SJSA1 (cell line): Measurements from ENCODE around the gene MAP3K5. TPM values are rescaled to one million over a fixed set of nuclear protein-coding genes. Genes with fewer than 3 reads are reported as not detected.
"Not testable (repeated sequence)": the region's sequence is repeated elsewhere in the genome, so short reads cannot be mapped to it uniquely, and the experiment has no call there.

Experiments used
- DNase-seq, 2 experiments: peaks; one replicate each; pipeline ENCODE4 v3.0.0-alpha.2; 2015 to 2020; ENCODE audit warnings: low spot score in 2 of 2, low read depth in 1 of 2
- H3K27ac ChIP-seq: fragments of 250-450 bp; sonication (Bioruptor Pico); 2 replicates; pipeline ENCODE4 v1.5.1; 2020; ENCODE audit warnings: mild to moderate bottlenecking, moderate library complexity
- H3K27me3 ChIP-seq: fragments of 250-450 bp; sonication (Bioruptor Pico); replicated peaks from 2 replicates; pipeline ENCODE4 v1.5.1; 2020; ENCODE audit warnings: mild to moderate bottlenecking, moderate library complexity
- H3K36me3 ChIP-seq: fragments of 250-450 bp; sonication (Bioruptor Pico); 2 replicates; pipeline ENCODE4 v1.5.1; 2020; ENCODE audit warnings: mild to moderate bottlenecking
- H3K4me1 ChIP-seq: fragments of 250-450 bp; sonication (Bioruptor Pico); replicated peaks from 2 replicates; pipeline ENCODE4 v1.6.1; 2021; ENCODE audit warnings: mild to moderate bottlenecking
- H3K4me3 ChIP-seq: fragments of 250-450 bp; sonication (Bioruptor Pico); 2 replicates; pipeline ENCODE4 v1.5.1; 2020; ENCODE audit warnings: mild to moderate bottlenecking
- H3K9me3 ChIP-seq: fragments of 250-450 bp; sonication (Bioruptor Pico); replicated peaks from 2 replicates; pipeline ENCODE4 v1.5.1; 2020; ENCODE audit warnings: mild to moderate bottlenecking
- total RNA-seq: library from RNA; depleted of rRNA; stranded (reverse); fragments of >200 nt; shearing (Covaris generic); gene quantifications from 2 replicates; pipeline ENCODE4 v1.2.3, GENCODE V29; 2014

MAP3K5 gene
- total RNA-seq, 1 experiment from 2014 or later = 10.7 TPM

GRCh38 chr6:136607932-136608772, 184.1 kb downstream of the MAP3K5 start:
- DNase-seq = peak; percentile 57 to 73
- Histone ChIP-seq H3K27me3 (no peaks in the 10 kb centered on the region), H3K36me3 (peaks cover 13% of the 10 kb centered on the region), H3K4me3 (no peak overlapping the region), H3K27ac (peak overlapping the region; percentile 85), H3K4me1 (peaks cover 57% of the 10 kb centered on the region), H3K9me3 (no peaks in the 10 kb centered on the region)

- no peaks in the 10 kb centered on the region for H3K27me3 ChIP-seq
- peaks cover 14% of the 10 kb centered on the region for H3K36me3 ChIP-seq
- no peak overlapping the region for H3K27ac ChIP-seq
- no peak overlapping the region for H3K4me3 ChIP-seq
- H3K4me1 ChIP-seq = peaks cover 55% of the 10 kb centered on the region
- no peak for DNase-seq
- H3K9me3 ChIP-seq = no peaks in the 10 kb centered on the region
Observed at GRCh38 chr6:136607204-136607931, 184.9 kb downstream of the MAP3K5 start.

GRCh38 chr6:136604928-136605510, 187.3 kb downstream of the MAP3K5 start:
- H3K36me3 ChIP-seq = peaks cover 14% of the 10 kb centered on the region
- H3K4me1 ChIP-seq = peaks cover 47% of the 10 kb centered on the region
- H3K9me3 ChIP-seq = no peaks in the 10 kb centered on the region
- DNase-seq = no peak
- no peaks in the 10 kb centered on the region for H3K27me3 ChIP-seq
- no peak overlapping the region for H3K4me3 ChIP-seq
- no peak overlapping the region for H3K27ac ChIP-seq

GRCh38 chr6:136604328-136604825, 187.9 kb downstream of the MAP3K5 start:
- Histone ChIP-seq H3K9me3 (no peaks in the 10 kb centered on the region), H3K27me3 (no peaks in the 10 kb centered on the region), H3K36me3 (peaks cover 14% of the 10 kb centered on the region), H3K4me3 (no peak overlapping the region), H3K4me1 (peaks cover 41% of the 10 kb centered on the region), H3K27ac (no peak overlapping the region)
- no peak for DNase-seq

GRCh38 chr6:136600818-136601217, 191.5 kb downstream of the MAP3K5 start:
- no peaks in the 10 kb centered on the region for H3K27me3 ChIP-seq
- H3K4me1 ChIP-seq = peaks cover 9% of the 10 kb centered on the region
- no peak for DNase-seq

GRCh38 chr6:136599329-136600011, 192.8 kb downstream of the MAP3K5 start:
- Histone ChIP-seq H3K4me3 (no peak overlapping the region), H3K27ac (no peak overlapping the region)

More at GRCh38 chr6:136600818-136601217, 191.5 kb downstream of the MAP3K5 start:
- Histone ChIP-seq H3K4me3 (no peak overlapping the region), H3K27ac (no peak overlapping the region), H3K9me3 (no peaks in the 10 kb centered on the region), H3K36me3 (peaks cover 10% of the 10 kb centered on the region)

GRCh38 chr6:136598048-136598447, 194.2 kb downstream of the MAP3K5 start:
- Histone ChIP-seq H3K27me3 (no peaks in the 10 kb centered on the region), H3K4me1 (peaks cover 26% of the 10 kb centered on the region), H3K4me3 (no peak overlapping the region), H3K36me3 (peaks cover 9% of the 10 kb centered on the region), H3K27ac (no peak overlapping the region), H3K9me3 (no peaks in the 10 kb centered on the region)
- DNase-seq = no peak

More at GRCh38 chr6:136599329-136600011, 192.8 kb downstream of the MAP3K5 start:
- H3K4me1 ChIP-seq = peaks cover 13% of the 10 kb centered on the region
- H3K9me3 ChIP-seq = no peaks in the 10 kb centered on the region
- peaks cover 11% of the 10 kb centered on the region for H3K36me3 ChIP-seq
- no peak for DNase-seq
- no peaks in the 10 kb centered on the region for H3K27me3 ChIP-seq

- H3K9me3 ChIP-seq = no peaks in the 10 kb centered on the region
- H3K27me3 ChIP-seq = no peaks in the 10 kb centered on the region
- H3K4me3 ChIP-seq = peak overlapping the region; percentile 18
- no peak for DNase-seq
- peaks cover 26% of the 10 kb centered on the region for H3K4me1 ChIP-seq
- peaks cover 27% of the 10 kb centered on the region for H3K36me3 ChIP-seq
- H3K27ac ChIP-seq = peak overlapping the region; percentile 94
Observed at GRCh38 chr6:136594671-136595070, 197.6 kb downstream of the MAP3K5 start.

- Histone ChIP-seq H3K9me3 (no peaks in the 10 kb centered on the region), H3K4me3 (peak overlapping the region; percentile 18), H3K4me1 (peaks cover 26% of the 10 kb centered on the region), H3K27me3 (no peaks in the 10 kb centered on the region), H3K36me3 (peaks cover 27% of the 10 kb centered on the region), H3K27ac (peak overlapping the region; percentile 94)
- peak; percentile 86 to 95 for DNase-seq
Observed at GRCh38 chr6:136593748-136594490, 198.4 kb downstream of the MAP3K5 start.

- H3K4me1 ChIP-seq = peaks cover 26% of the 10 kb centered on the region
- no peak for DNase-seq
- no peak overlapping the region for H3K4me3 ChIP-seq
- H3K27me3 ChIP-seq = no peaks in the 10 kb centered on the region
- peak overlapping the region; percentile 94 for H3K27ac ChIP-seq
- H3K9me3 ChIP-seq = no peaks in the 10 kb centered on the region
- H3K36me3 ChIP-seq = peaks cover 27% of the 10 kb centered on the region
Observed at GRCh38 chr6:136592930-136593673, 199.2 kb downstream of the MAP3K5 start.

- no peak for DNase-seq
- H3K27me3 ChIP-seq = no peaks in the 10 kb centered on the region
- peaks cover 27% of the 10 kb centered on the region for H3K36me3 ChIP-seq
- H3K9me3 ChIP-seq = no peaks in the 10 kb centered on the region
- peaks cover 30% of the 10 kb centered on the region for H3K4me1 ChIP-seq
- H3K27ac ChIP-seq = no peak overlapping the region
- H3K4me3 ChIP-seq = no peak overlapping the region
Observed at GRCh38 chr6:136591617-136592016, 200.7 kb downstream of the MAP3K5 start.

- not testable (repeated sequence) for DNase-seq, H3K4me3 ChIP-seq, H3K27me3 ChIP-seq, H3K27ac ChIP-seq, H3K9me3 ChIP-seq
- peaks cover 27% of the 10 kb centered on the region for H3K36me3 ChIP-seq
- peaks cover 37% of the 10 kb centered on the region for H3K4me1 ChIP-seq
Observed at GRCh38 chr6:136590846-136591245, 201.4 kb downstream of the MAP3K5 start.
